ENCODE data around the gene GARRE1. TPM values are rescaled to one million over a fixed set of nuclear protein-coding genes. Genes with fewer than 3 reads are reported as not detected.

Gene GARRE1
- total and polyA plus RNA-seq, 2 donors (not counting 1 experiment from before 2014, with no cell fraction given): 7.2 to 10.9 TPM

- Histone ChIP-seq H3K27me3 (ENCODE audit: control insufficient read depth, insufficient read depth, low read length) (no peaks in the 10 kb centered on the region), H3K36me3 (ENCODE audit: control insufficient read depth, insufficient read depth, low read length) (peaks cover 2% of the 10 kb centered on the region), H3K9ac (ENCODE audit: insufficient read depth, low read length) (no peak overlapping the region), H2AFZ (ENCODE audit: low read length) (no peak overlapping the region), H4K20me1 (ENCODE audit: control insufficient read depth, extremely low read depth, insufficient read depth, low read length) (no peaks in the 10 kb centered on the region), H3K4me3 (replicated peaks in 1 of 4; ENCODE audit: control extremely low read depth in 1 of 4, insufficient read depth in 1 of 4, low read depth in 3 of 4, low read length in 4 of 4) (no peak overlapping the region), H3K9me3 (ENCODE audit: control insufficient read depth, insufficient read depth, low read depth, low read length) (no peaks in the 10 kb centered on the region), H3K79me2 (ENCODE audit: control insufficient read depth, insufficient read depth, low read length) (no peaks in the 10 kb centered on the region), H3K4me2 (ENCODE audit: extremely low read depth, insufficient read depth, low read length) (no peak overlapping the region), H3K27ac (ENCODE audit: insufficient read depth, low read length) (no peak overlapping the region), H3K4me1 (ENCODE audit: control insufficient read depth, extremely low read depth, insufficient read depth, low read length) (no peaks in the 10 kb centered on the region)
- no peak for TF ChIP-seq CTCF (conservative IDR thresholded peaks at IDR 0.05 in 1 of 2, IDR thresholded peaks at IDR 0.05 in 1 of 2; ENCODE audit: low read depth in 1 of 2, low read length in 2 of 2)
- no peak for DNase-seq (ENCODE audit: low read depth in 2 of 2)
Measured at GRCh38 chr19:34299576-34299975, 45.2 kb downstream of the GARRE1 start.

GRCh38 chr19:34300380-34300779 is 46.0 kb downstream of the GARRE1 start:
- TF ChIP-seq CTCF (conservative IDR thresholded peaks at IDR 0.05 in 1 of 2, IDR thresholded peaks at IDR 0.05 in 1 of 2; ENCODE audit: low read depth in 1 of 2, low read length in 2 of 2) (no peak), EZH2 (IDR thresholded peaks at IDR 0.05; ENCODE audit: low read length, missing control alignments) (no peak)
- Histone ChIP-seq H2AFZ (ENCODE audit: low read length) (no peak overlapping the region), H3K79me2 (ENCODE audit: control insufficient read depth, insufficient read depth, low read length) (no peaks in the 10 kb centered on the region), H4K20me1 (ENCODE audit: control insufficient read depth, extremely low read depth, insufficient read depth, low read length) (no peaks in the 10 kb centered on the region), H3K36me3 (ENCODE audit: control insufficient read depth, insufficient read depth, low read length) (peaks cover 2% of the 10 kb centered on the region), H3K4me2 (ENCODE audit: extremely low read depth, insufficient read depth, low read length) (no peak overlapping the region), H3K27ac (ENCODE audit: insufficient read depth, low read length) (no peak overlapping the region), H3K9ac (ENCODE audit: insufficient read depth, low read length) (no peak overlapping the region), H3K9me3 (ENCODE audit: control insufficient read depth, insufficient read depth, low read depth, low read length) (no peaks in the 10 kb centered on the region), H3K4me3 (replicated peaks in 1 of 4; ENCODE audit: control extremely low read depth in 1 of 4, insufficient read depth in 1 of 4, low read depth in 3 of 4, low read length in 4 of 4) (no peak overlapping the region), H3K27me3 (ENCODE audit: control insufficient read depth, insufficient read depth, low read length) (no peaks in the 10 kb centered on the region), H3K4me1 (ENCODE audit: control insufficient read depth, extremely low read depth, insufficient read depth, low read length) (no peaks in the 10 kb centered on the region)
- no peak for DNase-seq (ENCODE audit: low read depth in 2 of 2)

- Histone ChIP-seq H3K4me3 (replicated peaks in 1 of 4; ENCODE audit: control extremely low read depth in 1 of 4, insufficient read depth in 1 of 4, low read depth in 3 of 4, low read length in 4 of 4) (no peak overlapping the region), H3K36me3 (ENCODE audit: control insufficient read depth, insufficient read depth, low read length) (peaks cover 2% of the 10 kb centered on the region), H3K27me3 (ENCODE audit: control insufficient read depth, insufficient read depth, low read length) (no peaks in the 10 kb centered on the region), H3K9ac (ENCODE audit: insufficient read depth, low read length) (no peak overlapping the region), H4K20me1 (ENCODE audit: control insufficient read depth, extremely low read depth, insufficient read depth, low read length) (no peaks in the 10 kb centered on the region), H3K9me3 (ENCODE audit: control insufficient read depth, insufficient read depth, low read depth, low read length) (no peaks in the 10 kb centered on the region), H3K4me2 (ENCODE audit: extremely low read depth, insufficient read depth, low read length) (no peak overlapping the region), H2AFZ (ENCODE audit: low read length) (no peak overlapping the region), H3K27ac (ENCODE audit: insufficient read depth, low read length) (no peak overlapping the region), H3K4me1 (ENCODE audit: control insufficient read depth, extremely low read depth, insufficient read depth, low read length) (no peaks in the 10 kb centered on the region), H3K79me2 (ENCODE audit: control insufficient read depth, insufficient read depth, low read length) (no peaks in the 10 kb centered on the region)
- DNase-seq (ENCODE audit: low read depth in 2 of 2): no peak
- TF ChIP-seq CTCF (conservative IDR thresholded peaks at IDR 0.05 in 1 of 2, IDR thresholded peaks at IDR 0.05 in 1 of 2; ENCODE audit: low read depth in 1 of 2, low read length in 2 of 2): no peak
- TF ChIP-seq EZH2 (IDR thresholded peaks at IDR 0.05; ENCODE audit: low read length, missing control alignments): no peak
Measured at GRCh38 chr19:34300962-34301361, 46.6 kb downstream of the GARRE1 start.

Other genes with a start within 250 kb of the GARRE1 start
- gene LSM14A, start 82.0 kb upstream of the GARRE1 start, total RNA-seq: 73.4 and 97.8 TPM in 2 replicates
- 82.2 and 82.5 TPM in 2 replicates for gene LSM14A, start 82.0 kb upstream of the GARRE1 start, polyA plus RNA-seq
- 87.6 and 112 TPM in 2 replicates for gene GPI, start 110.6 kb downstream of the GARRE1 start, total RNA-seq
- gene GPI, start 110.6 kb downstream of the GARRE1 start, polyA plus RNA-seq: 172 and 173 TPM in 2 replicates
- 11.6 and 12.2 TPM in 2 replicates for gene PDCD2L, start 149.8 kb downstream of the GARRE1 start, total RNA-seq
- gene PDCD2L, start 149.8 kb downstream of the GARRE1 start, polyA plus RNA-seq: 8.9 and 14.7 TPM in 2 replicates
- gene UBA2, start 173.8 kb downstream of the GARRE1 start, total RNA-seq: 114 and 147 TPM in 2 replicates
- gene UBA2, start 173.8 kb downstream of the GARRE1 start, polyA plus RNA-seq: 104 and 105 TPM in 2 replicates
- 38.5 and 49.0 TPM in 2 replicates for gene WTIP, start 227.2 kb downstream of the GARRE1 start, total RNA-seq
- gene WTIP, start 227.2 kb downstream of the GARRE1 start, polyA plus RNA-seq: 18.4 and 20.9 TPM in 2 replicates

Measured in fibroblast of lung (primary cell).